NCI-H82 (cell line): Measurements from ENCODE around the gene CEP43.

ENCODE experiments used
- DNase-seq: peaks from one replicate; lab custom pipeline; 2025; lab: John Stamatoyannopoulos, UW

CEP43 gene

DNA sequence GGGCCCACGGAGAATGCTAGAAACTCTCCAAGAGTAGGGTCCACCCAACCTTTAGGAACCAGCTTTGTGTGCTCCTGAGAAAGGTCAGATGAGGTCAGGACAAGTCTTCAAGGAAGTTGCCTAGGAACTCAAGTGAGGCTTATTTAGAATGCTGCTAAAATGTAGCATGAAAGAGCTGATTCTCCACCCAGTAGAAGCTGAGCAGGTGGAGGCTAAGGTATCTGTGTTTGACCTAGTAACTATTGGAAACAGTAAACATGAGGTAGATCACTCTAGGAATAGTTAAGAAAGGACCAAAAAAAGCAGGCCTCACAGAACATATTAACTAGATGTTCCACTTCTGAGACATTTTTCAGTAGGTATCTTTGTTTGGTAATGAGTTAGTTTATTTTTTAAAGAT lies 13.9 kb downstream of the CEP43 start:
- no peak for DNase-seq

DNA sequence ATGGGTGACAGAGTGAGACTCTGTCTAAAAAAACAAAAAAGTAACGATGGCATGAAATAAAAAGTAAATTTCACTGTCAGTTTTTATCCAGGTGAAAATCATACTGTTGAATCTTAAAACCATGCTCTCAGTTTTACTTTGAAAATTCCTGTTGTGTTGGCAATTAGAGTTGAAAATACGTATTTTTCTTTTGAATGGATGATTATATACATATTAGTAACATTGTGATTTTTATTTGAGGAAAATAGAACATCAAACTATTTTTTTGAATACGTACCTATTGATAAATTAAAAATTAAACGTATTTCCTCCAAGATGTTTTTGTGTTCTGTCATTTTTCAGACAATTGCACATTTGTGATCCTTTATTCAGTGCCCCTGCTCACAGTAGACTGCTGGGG lies 14.7 kb downstream of the CEP43 start:
- no peak for DNase-seq

DNA sequence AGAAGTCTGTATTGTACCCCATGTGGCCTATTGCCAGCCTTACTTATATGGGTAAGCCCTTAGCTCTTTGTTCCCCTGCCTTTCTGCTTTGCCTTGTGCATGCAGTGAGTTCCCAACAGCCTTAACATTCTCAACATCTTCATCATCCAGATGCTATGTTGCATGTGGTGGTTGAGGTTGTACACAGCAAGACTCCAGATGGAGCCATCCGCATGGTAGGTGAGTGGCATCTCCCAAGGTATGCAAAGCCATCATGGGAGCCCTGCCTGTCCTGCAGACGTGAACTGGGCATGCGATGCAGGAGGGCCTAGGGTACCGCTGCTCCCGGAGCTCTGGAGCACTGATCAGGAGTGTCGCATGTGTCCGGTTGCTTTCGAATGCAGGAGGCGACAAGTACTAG lies 16.1 kb downstream of the CEP43 start:
- DNase-seq: no peak

DNA sequence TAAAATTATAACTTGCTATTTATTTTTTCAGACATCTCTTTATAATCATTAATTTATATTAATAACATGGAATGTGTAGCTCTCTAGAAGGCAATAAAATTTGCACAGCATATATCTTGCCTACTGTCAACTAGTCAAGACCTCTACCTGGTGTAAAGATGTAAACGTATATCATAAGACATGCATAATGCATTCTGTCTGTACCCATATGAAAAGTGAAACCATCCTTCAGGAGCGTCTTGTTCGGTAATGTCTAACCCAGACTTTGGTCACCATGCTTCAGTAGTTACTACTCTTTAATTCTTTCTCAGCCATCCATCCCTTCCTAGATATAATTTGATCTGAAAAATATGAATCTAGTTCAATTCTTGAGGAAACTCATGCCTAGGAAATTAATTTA lies 21.0 kb downstream of the CEP43 start:
- DNase-seq: no peak

DNA sequence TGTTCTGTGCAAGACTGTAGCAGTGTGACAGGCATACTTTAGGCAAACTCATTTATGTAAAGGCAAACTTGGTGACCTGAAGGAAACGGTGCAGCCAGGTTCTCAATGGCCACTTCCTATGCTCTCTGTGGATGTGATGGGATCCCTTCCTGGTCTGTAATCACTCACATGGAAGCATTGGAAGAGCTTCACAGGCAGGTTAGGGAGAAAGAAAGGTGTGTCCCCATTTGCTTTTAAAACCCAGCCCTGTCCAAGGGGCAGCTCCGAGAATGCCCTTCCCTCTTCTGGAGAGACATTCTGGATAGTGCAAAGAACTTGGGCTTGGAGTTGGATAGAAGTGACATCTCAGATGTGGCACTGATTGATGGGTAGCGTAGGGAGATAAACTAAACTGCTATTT lies 28.1 kb downstream of the CEP43 start:
- peak; percentile 35 for DNase-seq

DNA sequence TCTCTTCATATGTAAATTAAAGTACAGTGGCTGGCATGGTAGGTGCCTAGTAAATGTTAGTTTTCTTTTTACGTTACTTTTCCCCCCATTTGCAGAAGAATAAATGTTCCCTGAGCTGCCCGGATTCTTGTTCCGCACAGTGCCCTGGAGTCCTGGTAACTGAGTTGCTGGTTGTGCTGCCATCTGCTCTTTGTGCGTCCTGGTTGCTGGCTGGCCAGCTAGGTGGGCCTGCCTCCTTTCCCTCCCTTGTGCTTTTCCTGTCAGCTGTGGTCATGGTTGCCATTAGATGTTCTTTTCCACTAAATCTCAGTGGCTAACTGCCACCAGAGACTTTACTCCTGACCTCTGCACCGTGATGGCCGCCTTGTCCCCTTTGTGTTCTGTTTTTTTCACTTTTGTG lies 28.6 kb downstream of the CEP43 start:
- DNase-seq: peak; percentile 35

DNA sequence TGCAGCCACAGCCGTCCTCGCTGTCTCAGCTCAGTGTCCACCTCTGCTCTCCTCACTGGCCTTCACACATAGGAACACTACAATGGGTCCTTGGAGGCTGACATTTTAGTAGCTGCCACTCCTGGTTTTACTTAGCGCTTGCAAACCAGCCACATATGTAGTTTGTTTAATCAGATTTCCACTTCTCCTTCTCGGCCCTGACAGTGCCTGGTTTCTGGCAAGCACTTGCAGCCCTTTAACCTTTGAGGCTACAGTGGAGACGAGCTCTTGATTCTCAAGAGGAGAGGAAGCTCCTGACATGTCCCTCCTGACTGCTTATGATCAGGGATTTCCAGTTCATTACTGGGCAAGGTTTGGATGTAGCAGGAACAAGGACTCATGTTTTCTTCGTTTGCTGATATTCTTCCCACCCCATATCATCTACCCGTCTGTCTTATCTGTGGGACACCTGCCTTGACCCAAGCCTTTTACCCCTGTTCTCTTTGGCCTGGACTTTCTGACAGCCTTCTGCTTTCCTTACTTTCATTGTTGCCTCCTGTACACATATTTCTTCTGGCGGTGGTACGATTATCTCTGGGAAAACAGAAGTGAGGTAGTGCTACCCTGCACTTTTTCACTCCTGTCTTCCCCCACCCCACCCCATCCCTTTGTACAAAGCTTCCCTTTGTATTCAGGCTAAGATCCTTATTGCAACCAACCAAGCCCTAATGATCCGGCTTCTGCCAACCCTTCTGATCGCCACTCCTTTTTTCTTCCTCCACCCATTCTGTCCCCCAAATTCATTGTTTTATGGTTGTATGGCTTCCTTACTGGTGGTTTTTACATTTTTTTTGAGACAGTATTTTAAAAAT lies 31.2 kb downstream of the CEP43 start:
- DNase-seq: no peak

DNA sequence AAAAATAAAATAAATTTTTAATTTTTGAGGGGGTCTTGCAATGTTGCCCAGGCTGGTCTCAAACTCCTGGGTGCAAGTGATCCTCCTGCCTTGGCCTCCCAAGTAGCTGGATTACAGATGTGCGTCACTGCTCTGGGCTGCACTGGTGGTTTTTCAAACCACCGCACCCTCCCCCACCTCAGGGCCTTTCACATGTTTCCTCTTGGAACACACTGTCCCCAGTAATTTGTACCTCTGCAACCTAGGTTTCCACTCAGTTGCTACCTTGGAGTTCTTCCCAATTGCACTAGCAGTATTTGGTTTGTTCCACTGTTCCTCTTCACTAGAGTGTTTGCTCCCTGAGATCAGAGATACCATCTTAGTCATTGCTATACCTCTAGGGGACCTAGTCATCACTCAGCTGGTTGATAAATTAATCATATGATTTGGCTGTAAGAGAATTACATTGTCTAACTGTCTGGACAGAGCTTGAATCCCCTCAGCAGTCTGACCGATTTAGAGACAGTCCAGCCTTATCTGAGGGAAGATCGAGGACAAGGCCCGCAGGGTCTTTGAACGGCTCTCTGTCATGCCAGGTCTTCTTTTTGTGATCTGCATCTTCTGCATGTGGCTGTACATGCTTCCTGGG lies 32.0 kb downstream of the CEP43 start:
- no peak for DNase-seq

DNA sequence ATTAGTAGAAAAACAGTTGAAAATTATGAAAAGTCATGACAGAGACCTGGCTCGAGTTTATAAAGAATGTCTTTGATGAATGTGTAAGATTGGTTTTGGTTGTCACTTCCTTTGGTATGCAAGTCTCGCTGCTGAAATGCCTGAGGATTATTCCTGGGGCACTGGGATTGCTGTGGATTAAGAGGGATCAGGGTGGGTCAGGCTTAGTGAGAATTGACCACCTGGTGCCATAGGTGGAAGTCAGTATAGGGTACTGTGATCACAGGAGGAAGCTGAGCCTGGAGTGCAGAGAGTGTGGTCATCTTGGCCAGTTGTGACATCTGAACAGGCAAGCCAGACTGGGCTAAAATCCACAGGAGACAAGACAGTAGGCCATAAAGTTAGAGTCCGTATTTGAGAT lies 34.9 kb downstream of the CEP43 start:
- DNase-seq: peak; percentile 92

DNA sequence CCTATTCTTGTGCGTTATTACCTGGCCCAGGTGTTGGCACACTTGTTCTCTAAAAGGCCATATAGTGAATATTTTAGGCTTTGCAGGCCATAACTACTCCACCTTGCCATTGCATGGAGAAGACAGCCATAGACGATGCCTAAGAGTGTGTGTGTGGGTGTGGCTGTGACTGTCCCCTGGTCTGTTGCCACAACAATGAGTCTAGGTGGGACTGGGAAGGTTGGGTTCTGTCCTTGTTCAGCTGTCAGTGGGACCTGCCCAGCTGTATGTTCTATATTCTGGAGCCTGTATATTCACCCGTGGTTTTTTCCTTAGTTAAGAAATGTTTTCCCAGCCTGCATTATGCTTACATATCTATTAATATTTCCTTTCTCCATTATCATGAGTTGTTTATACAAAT lies 38.6 kb downstream of the CEP43 start:
- DNase-seq: no peak

DNA sequence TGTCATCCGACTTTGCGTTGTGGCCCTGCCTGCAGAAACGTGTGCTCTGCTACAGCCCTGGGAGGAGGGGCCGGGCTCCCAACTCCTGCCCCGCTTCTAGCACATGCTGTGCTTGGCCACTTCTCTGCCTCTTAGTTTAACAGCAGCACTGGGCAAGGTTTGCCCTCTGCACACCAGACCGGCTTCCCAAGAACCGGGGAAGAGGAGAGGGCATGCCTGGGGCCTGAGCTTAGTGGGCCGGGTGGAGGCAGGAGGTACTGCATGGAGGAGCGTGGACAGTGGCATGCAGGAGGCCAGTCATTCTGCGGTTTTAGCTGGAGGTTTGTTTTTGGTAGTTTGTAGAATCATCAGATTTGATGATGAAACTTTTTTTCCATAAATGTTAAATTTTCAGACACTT lies 45.5 kb downstream of the CEP43 start:
- peak; percentile 19 for DNase-seq

DNA sequence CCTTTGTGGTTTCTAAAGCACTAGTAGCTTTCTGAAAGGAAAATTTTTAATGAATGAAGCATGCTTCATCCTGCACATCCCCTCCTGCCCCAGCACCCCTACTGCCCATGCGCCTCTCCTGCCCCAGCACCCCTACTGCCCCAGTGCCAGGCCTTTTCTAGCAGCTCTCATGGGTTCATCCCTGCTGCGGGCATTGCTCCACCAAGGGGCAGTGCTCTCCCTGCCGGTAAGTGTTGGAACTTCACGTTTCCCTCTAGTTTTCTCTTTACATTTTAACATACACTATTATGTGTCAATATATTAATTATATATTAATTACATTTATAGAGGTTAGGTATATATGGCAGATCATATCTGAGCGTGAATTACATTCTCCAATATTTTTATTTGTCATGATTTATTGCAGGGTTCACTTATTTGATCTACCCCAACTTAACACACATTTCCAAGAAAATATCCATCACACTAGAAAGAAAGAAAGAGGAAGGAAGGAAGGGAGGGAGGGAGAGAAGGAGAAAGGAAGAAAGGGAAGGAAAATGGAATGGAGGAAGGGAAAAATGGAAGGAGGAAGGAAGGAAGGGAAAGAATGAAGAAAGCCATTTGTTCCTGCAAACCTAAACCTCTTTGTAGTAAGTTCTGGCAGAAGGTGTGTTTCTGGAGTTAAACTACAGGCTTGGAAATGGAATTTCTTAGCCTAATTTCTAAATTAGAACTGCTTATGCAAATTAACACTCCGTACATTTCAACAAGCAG lies 46.8 kb downstream of the CEP43 start:
- no peak for DNase-seq

DNA sequence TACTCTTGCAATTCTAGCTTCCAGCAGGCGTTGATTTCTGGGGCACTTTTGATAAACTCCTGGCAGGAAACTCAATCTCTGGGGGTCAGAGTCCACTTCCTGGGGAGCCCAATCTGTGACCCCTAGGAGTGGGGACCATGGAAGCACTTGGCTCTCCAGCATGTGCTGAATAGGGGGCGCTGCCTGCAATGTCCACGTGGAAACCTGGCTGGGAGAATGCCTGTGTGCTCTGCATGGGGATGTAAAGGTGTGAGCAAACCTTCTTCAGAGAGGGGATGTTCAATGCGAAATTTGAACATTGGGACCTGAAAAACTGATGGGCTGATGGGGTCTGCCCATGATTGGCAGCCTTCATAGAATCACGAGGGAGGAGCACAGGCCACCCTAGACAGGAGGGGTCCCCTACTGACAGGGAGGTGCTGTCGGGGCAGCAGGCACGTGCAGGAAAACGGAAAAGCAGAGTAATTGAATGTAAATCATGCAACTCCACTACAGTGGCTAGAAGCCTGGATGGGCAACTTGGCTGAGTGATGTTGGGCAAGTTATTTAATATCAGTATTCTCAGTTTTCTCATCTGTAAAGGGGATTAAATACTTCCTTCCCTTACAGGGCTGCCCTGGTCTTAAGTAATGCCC lies 47.8 kb downstream of the CEP43 start:
- DNase-seq: no peak

DNA sequence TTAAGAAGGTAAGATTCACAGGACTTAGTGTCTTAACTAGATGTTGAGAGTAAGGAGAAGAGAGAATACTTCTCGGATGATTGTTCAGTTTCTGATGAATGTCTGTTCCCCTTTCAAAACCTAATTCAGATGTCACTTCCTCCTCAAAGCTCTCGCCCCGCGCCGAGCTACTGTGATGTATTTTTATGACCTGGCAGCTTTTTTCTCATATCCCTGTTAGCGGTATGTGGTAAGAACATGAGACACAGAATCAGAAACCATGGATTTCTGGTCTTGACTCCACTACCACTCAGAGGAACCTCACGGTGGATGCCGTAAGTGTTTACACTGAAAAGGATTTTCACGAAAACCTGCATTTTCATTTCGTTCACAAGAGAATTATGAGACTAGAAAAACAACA lies 48.4 kb downstream of the CEP43 start:
- DNase-seq: no peak
